NOMO-1 treated with DMSO at 0.1 percent for 48 hours (cell line): ENCODE measurements around the gene ONECUT3.

Source experiments
- DNase-seq: peaks from one replicate; lab custom pipeline; 2025; ENCODE audit not compliant: unreplicated experiment; lab: John Stamatoyannopoulos, UW

Gene ONECUT3

DNA sequence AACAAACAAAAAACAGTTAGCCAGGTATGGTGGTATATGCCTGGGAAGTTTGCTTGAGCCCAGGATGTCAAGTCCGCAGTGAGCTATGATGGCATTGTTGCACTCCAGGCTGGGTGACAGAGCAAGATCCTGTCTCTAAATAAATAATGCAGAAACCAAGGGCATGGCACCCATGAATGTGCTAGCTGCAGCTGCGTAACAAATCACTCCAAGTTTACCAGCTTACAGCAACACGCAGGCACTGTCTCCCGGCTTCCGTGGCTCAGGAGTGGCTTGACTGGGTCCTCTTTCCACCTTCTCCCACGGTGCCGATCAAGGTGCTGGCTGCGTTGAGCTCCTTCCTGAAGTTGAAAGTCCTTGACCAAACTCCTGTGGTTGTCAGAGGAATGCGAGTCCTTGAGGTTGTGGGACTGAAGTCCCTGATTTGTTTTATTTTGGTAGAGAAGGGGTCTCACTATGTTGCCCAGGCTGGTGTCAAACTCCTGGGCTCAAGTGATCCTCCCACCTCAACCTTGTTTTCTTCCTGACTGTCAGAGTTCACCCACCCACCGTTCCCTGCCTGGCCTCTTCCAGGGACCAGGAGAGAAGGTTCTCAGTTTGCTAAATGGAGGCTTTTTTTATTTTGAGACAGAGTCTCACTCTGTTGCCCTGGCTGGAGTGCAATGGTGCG lies 13.2 kb upstream of the ONECUT3 start:
- no peak for DNase-seq

DNA sequence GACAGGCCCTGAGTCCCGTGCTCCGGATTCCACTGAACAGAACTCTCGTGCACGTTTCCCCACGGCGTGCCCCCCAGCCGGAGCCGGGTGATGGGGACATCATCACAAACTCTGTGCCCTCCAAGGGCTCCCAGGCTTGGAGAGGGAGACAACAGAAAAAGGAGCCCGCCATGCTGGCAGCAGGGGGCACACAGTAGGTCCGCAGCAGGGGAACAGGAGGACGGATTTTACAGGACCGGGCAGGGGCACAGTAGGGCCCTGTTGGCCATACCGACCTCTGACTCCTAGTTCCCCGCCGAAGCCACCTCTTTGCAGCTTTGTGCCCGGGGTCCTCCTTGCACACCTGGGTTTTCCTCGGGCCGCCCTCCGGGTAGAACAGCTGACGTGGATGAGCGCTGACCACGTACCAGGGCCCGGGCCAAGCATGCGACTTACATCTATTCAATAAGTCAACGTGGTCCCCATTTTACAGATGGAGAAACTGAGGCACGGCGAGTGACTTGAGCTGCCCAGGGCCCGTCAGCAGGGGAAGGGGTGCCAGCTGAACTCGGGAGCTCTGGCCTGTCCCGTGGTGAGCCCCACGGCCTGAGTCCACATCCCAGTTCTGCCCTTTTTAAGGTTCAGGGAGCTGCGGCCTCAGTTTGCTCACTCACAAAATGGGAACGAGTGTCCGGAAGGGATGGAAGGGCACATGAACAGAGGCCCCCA lies 10.2 kb upstream of the ONECUT3 start:
- DNase-seq, result no peak

DNA sequence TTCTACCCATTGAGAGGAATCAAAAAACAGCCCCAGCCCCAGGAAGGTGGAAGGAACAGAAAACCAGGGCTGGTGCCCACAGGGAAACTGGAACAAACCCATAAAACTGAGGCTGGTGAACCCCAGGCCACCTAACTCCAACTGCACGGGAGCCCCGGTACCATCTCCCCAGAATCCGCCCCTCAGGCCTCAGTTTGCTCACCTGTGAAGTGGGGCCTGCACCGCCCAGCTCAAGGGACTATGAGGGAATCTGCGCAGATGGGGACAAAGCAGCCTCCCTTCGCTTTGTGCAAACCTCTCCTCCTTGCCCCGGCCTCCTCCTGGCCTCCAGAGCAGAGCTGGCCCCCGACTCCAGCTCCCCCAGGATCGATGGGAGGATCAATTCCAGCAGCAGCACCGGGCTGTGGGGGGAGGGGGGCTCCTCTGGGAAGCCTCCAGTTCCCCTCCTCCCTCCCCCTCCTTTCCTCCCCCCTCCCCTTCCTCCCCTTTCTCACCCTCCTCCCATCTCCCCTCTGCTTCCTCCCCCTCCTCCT lies 9.1 kb upstream of the ONECUT3 start:
- no peak for DNase-seq

DNA sequence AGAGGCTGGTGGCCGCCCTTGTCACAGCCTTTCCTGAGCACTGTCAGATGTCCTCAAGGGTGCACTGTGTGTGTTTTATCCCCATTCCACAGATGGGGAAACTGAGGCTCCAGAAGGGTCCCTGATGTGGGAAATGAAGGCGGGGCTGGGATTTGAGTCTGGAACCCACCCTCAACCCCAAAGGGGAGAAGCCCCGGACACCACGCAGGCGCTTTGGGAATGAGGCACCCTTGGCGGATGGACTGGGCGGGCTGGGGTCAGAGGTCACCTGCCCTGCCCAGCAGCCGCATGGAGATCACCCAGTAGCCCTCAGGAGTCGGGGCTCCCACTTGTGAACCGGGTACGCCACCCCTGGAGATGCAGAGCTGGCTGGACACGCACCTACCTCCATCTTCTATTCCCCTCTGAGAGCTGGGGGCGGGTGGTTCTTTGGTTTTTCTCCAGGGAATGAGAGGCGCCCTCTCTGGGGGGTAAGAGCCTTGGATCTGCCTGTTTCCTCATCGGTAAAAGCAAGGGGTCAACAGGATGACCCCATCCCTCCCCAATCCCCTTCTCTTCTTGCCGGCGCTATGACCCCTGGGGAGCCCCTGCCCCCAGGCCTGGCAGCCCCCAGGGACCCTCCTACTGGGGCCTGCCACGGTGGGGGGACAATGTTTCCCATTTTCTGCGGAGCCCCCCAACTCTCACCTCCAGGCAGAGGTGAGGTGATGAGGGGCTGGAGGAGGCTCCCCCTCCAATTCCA lies 8.3 kb upstream of the ONECUT3 start:
- DNase-seq, result no peak

DNA sequence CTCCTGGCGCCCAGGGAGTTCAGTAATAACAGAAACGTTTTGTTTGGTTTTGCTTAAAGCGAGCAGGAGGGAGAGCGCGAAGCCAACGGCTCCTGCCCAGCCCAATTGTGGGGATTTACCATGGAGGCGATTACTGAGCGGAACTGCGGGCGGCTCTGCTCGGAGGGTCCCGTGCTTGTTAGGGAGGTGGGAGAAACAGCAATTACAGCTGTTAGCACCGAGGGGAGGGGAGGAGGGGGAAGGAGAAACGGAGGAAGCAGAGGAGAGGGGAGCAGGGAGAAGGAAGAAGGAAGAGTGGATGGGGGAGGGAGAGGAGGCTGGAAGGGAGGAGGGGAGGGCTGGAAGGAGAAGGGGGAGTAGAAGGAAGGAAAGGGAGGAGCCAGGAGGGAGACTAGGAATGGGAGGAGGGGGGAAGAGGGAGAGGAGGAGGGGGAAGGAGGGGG lies 7.7 kb upstream of the ONECUT3 start:
- no peak for DNase-seq

DNA sequence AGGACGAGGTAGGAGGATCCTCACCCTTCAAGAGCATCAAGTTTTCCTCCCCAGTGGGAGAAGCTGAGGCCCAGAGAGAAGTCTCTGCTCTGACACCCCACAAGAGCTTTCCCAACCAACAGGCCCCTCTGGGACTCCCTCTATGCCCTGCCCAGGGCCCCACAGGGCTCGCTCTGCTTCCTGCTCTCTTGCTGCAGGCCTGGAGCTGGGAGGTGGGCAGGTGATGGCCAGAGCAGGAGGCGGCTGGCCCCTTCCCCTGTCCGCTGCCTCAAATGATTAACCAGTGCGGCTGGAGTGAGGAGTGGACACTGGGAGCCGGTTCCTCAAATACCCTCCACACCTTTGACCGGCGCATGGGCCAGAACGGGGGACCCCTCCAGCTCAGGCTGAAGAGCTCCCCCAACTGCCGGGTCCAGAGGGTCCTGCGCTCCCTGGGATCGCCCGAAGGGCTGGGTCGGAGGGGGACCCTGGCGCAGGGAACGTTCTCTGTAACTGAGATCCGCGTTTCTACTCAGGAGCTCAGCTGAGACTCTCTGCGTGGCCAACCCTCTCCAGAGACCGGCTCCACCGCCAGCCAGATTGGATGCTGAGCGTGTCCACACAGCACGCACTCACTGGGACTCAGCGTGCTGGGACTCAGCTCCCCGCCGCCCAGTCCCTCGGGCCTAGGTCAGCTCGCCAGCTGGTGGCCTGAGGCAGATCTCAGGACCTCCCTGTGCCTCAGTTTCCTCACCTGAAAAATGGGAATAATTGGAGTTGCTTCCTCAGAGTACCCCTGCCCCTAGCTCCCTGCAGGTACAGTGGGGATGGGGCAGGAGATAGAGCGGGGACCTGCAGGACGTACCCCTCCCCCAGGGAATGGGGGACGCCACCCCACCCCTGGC lies 6.7 kb upstream of the ONECUT3 start:
- no peak for DNase-seq

DNA sequence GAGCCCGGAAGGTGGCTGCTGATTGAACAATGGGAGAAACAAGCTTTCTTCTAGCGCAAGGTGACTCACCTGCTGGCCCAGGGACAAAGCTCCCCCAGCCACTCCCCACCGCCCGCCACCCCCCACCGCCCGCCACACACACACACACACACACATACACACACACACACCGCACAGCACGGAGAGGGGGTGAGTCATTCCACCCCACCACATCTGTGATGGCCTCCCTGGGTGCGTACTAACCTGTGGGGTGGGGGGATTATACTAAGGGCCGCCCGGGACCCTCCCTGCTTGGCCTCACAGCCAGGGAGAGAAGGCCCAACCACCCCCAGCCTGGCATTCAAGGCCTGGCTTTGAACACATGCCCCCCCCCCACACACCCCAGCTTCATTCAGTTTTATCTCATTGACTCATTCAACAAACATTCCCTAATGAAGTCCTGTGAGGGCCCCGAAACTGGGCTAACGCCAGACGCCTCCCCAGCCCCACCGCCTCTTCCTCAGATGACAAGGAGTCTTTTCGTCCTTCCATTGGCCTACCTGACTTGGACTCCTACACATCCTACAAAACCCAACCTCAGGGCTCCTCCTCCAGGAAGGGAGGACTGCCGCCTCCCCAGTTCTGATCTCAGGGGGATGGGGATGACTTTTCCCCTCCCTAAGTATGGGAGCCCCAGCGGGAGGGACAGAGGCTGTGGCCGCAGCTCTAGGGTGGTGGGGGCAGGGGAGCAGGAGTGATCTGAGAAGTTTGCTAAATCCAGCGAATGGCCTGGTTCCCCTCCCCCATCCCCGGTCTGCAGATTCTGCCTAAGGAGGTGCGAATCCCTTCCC lies 5.8 kb upstream of the ONECUT3 start:
- DNase-seq, result no peak

DNA sequence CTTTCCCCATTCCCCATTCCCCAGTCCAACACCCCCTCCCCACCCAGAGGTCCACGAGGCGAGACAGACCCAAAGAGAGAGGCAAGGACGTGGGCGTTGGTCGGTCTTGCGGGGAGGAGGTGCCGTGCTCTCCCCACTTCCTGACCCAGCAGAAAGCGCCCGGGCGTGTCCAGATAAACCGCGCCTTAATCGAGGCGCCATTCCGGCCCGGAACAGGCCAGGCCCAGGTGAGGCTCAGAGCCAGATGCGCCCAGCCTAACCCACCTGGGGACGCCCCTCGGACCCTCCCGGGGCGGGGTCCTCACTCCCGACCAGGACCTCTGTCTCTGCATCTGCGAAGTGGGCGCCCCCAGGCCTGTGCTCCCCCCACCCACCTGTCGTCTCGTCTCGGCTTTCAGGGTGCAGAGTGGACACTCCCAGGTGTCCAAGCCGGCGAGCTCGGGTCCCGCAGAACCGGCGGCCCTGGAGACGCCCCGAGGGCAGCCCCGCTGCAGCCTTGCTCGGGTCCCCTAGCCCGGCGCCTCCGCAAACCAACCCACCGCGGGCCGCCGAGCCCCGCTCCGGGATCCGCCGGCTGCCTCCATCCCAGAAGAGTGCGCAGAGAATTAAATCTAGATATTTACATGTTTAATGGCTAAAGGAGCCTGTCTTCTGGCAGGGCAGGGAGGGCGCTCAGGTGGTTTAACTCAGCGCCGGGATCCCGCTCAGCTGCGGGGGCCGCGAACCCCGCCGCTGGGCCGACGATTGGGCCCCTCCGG lies 5.0 kb upstream of the ONECUT3 start:
- peak; percentile 28 for DNase-seq

DNA sequence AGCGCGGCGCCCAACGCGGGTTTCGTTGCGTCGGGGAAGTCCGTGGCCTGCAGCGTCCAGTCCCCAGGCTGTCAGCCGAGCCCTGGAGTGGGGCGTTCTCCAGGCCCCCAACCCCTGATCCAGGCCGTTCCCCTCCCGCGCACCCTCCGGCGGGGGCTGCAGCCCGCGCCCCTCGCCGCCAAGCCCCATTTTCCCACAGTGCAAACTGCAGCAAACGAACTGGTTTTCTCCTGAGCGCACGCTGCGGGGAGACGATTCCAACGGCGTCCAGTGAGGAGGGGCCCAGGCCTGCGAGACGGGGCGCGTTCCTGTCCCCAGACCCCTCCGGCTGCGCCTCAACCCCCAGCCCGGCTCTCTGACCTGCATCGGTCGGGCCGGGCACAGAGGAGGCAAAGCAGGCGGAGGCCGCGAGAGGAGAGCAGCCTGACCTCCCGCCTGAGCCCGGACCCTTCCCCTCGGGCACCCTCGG lies 4.4 kb upstream of the ONECUT3 start:
- DNase-seq, result no peak

DNA sequence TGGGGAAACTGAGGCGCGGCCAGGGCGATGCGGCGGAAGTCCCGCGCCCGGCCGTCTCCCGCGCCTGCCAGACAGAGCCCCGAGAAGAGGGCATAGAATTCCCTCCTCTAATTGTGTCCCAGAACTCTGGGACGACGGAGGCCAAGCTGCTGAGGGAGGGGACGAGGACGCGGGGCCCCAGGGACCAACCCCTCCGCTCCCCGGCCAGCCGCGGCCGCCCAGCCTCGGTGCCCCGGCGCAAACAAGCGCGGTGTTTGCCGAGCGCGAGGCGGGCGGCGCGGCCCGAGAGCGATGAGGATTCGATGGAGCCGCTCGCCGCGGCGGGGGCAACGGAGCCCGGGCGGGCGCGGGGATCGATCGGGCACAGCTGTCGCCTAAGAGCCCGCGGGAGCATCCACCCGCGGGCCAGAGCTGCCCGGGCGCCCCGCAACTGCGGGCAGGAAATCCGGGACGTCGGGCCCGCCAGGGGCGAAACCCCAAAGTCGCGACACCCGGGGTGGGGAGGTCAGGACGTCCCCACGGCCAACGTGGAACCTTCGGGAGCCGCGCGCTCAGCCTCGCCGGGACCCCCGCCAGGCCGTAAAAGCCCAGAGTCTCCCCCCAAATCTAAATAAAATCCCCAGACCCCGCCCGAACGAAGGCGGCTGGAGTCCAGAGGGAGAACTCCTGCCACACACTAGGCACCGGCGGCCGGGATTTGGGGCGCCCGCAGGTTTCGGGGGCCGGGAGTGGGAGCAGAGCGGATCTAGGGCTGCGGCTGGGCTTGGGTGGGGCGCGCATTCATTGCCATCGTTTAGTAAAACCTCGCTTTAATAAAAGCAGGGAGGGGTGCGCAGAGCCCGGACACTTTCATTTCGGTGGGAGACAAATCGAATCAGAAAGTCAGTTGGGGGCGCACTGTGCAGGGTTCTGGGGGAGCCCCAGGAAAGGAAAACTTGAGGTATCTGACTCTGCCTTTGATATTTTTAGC lies 3.6 kb upstream of the ONECUT3 start:
- DNase-seq, result no peak

DNA sequence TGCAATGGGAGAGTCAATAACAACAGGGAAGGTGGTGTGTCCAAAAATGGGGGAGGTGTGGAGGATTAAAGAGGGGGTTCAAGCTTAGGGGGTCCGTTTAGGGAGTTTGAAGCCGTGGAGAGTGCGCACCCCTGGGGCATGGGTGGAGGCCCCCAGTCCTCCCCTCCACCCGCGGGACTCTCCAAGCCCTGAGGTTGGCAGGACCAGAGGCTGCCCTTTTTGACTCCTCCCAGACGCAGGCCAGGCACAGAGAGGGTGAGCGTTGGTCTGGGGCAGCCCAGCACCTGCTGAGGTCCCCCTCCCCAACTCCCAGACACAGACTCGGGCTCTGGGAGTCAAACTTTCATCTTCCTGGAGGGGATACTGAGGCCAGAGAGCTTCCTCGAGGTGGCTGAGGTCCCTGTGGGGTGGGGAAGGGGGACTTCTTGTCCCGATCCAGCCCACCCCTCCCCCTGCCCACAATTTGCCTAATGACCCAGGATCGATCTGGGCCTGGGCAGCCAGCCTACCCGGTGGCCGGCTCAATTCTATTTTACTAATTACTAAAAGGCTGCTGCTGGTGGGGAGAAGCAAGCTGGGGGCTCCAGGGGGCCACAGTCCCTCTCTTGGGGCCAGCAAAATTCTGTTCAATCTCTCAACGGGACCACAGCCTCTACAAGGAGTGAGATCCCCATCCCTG lies 2.8 kb upstream of the ONECUT3 start:
- no peak for DNase-seq

DNA sequence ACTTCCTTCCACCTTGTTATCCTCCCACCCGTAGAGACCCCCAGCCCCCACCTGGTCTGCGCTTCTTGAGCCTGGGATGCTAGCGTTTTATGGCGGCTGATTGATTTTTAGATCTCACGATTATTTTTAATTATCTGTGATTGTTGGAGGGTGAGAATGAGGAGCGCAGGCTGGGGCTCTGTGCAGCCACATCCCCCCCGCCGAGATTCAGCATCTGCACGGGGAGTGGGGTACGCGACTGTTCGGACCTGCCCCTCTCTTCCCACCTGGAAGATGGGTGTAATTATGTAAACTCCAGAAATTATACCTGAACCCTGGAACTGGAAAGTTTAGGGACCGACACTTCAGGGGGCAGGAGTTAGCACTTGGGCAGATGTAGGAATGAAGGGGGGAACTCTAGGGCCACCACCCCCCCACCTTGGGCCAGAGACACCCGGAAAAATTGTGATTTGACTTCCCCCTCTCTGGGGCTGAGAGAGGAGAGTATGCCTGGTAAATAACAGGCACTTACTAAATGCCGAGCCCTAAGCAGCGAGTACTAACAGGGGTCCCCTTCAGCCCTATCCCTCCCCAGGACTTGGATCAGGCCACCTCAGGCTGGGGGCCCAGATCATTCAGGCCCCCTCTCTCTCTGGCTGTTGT lies 1.8 kb upstream of the ONECUT3 start:
- no peak for DNase-seq

DNA sequence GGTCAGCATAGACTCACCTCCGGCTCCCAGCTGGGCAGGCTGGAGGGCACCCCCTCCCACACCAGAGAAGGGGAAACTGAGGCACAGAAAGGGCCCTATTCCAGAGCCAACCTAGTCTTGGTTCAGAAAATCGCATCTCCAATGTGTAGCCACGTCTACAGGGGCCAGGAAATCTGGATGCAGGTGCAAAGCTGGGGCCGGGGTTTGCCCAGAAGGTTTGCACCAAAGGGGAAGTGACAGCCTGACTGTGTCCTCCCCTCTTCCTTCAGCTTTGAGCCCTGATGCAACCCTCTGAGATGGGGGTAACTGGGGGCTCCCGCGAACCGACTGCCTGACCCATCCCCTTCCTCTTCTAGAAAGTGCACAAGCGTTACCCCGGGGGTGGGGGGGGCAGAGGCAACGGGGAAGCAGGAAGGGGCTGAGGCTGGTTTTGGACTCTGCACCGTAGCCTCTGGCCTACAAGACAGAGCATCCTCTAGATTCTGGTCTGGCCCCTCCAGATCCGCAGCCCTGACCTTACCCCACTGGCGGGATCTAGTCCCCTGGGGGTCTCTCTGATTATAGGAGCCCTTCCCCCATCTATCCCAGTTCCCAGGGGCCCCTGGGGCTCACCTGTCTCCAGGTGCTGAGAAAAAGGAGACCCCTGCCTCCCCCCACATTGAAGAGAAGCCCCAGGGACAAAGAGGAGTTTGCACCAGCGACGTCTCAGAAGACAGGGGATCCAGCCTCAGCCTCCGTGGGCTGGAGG lies 1.1 kb upstream of the ONECUT3 start:
- peak; percentile 24 for DNase-seq

DNA sequence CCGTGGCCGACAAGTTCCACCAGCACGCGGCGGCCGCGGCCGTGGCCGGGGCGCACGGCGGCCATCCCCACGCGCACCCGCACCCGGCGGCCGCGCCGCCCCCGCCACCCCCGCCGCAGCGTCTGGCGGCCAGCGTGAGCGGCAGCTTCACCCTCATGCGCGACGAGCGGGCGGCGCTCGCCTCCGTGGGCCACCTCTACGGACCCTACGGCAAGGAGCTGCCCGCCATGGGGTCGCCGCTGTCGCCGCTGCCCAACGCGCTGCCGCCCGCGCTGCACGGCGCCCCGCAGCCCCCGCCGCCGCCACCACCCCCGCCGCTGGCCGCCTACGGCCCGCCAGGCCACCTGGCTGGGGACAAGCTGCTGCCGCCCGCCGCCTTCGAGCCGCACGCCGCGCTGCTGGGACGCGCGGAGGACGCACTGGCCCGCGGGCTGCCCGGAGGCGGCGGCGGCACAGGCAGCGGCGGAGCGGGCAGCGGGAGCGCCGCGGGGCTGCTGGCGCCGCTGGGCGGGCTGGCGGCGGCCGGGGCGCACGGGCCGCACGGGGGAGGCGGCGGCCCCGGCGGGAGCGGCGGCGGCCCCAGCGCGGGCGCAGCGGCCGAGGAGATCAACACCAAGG lies 821 bp downstream of the ONECUT3 start:
- no peak for DNase-seq

DNA sequence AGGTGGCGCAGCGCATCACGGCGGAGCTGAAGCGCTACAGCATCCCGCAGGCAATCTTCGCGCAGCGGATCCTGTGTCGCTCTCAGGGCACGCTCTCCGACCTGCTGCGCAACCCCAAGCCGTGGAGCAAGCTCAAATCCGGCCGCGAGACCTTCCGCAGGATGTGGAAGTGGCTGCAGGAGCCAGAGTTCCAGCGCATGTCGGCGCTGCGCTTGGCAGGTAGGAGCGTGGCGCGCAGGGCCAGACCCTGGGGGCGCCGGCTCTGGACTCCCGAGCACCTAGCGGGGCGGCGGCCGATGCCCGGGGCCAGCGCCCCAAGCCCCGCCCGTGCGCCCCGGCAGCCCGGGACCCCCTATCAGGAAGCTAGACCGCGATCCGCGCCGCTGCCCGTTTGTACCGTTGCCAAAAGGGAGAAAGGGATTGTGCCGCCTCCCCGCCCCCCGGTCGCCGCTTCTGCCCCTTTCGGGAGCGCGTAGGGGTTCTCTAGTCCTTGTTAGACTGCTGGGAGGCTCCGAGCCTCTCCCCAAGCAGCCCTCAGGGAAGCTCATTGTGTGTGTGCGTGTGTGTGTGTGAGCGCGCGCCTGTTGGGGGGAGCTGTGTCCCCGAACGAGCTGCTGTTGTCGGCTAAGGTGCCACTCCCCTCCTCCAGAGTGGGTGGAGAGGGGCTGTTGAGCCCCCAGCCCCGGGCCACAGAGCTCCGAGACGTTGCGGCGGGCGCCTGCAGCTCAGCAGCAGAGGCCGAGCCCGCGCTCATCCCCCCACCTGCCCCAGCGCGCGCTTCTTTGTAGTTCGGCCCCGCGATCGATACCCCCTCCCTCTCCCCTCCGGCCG lies 1.5 kb downstream of the ONECUT3 start:
- no peak for DNase-seq
